ENCODE data around the gene BNC2. TPM values are rescaled to one million over a fixed set of nuclear protein-coding genes. Genes with fewer than 3 reads are reported as not detected.

Gene BNC2
- total RNA-seq, 2 experiments from 2014 or later, result not detected

- no peaks in the 10 kb centered on the region for H3K9me2 ChIP-seq (ENCODE audit: insufficient read depth, low read length)
- no peak overlapping the region for H3K4me2 ChIP-seq (ENCODE audit: low read length)
- BruUV-seq (replicated peaks), result no TSS peak
- no peak overlapping the region for H2AFZ ChIP-seq (ENCODE audit: low read length)
- DNase-seq (ENCODE audit: low spot score), result no peak
- TF ChIP-seq EZH2phosphoT487 (IDR thresholded peaks at IDR 0.05; ENCODE audit: borderline replicate concordance, low read depth, low read length), result no peak
- TF ChIP-seq, protein P1, sequence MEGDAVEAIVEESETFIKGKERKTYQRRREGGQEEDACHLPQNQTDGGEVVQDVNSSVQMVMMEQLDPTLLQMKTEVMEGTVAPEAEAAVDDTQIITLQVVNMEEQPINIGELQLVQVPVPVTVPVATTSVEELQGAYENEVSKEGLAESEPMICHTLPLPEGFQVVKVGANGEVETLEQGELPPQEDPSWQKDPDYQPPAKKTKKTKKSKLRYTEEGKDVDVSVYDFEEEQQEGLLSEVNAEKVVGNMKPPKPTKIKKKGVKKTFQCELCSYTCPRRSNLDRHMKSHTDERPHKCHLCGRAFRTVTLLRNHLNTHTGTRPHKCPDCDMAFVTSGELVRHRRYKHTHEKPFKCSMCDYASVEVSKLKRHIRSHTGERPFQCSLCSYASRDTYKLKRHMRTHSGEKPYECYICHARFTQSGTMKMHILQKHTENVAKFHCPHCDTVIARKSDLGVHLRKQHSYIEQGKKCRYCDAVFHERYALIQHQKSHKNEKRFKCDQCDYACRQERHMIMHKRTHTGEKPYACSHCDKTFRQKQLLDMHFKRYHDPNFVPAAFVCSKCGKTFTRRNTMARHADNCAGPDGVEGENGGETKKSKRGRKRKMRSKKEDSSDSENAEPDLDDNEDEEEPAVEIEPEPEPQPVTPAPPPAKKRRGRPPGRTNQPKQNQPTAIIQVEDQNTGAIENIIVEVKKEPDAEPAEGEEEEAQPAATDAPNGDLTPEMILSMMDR (conservative IDR thresholded peaks at IDR 0.05; ENCODE audit: low read length), result no peak
- POLR2A ChIA-PET, result interaction anchor here (0.7 kb wide), 1 partner anchor 12 kb away, joined by 3 read pairs; no protein-coding TSS in a partner anchor
- H3K4me3 ChIP-seq (ENCODE audit: low read depth, low read length, poor library complexity, severe bottlenecking), result no peak overlapping the region
- no peaks in the 10 kb centered on the region for H3K9me3 ChIP-seq (ENCODE audit: low read length)
- H3K36me3 ChIP-seq (ENCODE audit: insufficient read depth, low read length), result no peaks in the 10 kb centered on the region
- no peaks in the 10 kb centered on the region for H3K4me1 ChIP-seq (ENCODE audit: insufficient read depth, low read length, poor library complexity, severe bottlenecking)
- intact Hi-C loops (cut with micrococcal nuclease; ENCODE audit: unreplicated experiment), result no loop called here
- no peaks in the 10 kb centered on the region for H3K79me2 ChIP-seq (ENCODE audit: insufficient read depth, low read depth, low read length)
- CTCF ChIA-PET (ENCODE audit: unreplicated experiment), result no interaction called here
- H3K27ac ChIP-seq (ENCODE audit: low read depth, low read length, poor library complexity, severe bottlenecking), result no peak overlapping the region
- H4K20me1 ChIP-seq (ENCODE audit: insufficient read depth, low read length), result no peaks in the 10 kb centered on the region
These were observed 410.9 kb downstream of the BNC2 start for GRCh38 chr9:16459421-16460148.

DNA sequence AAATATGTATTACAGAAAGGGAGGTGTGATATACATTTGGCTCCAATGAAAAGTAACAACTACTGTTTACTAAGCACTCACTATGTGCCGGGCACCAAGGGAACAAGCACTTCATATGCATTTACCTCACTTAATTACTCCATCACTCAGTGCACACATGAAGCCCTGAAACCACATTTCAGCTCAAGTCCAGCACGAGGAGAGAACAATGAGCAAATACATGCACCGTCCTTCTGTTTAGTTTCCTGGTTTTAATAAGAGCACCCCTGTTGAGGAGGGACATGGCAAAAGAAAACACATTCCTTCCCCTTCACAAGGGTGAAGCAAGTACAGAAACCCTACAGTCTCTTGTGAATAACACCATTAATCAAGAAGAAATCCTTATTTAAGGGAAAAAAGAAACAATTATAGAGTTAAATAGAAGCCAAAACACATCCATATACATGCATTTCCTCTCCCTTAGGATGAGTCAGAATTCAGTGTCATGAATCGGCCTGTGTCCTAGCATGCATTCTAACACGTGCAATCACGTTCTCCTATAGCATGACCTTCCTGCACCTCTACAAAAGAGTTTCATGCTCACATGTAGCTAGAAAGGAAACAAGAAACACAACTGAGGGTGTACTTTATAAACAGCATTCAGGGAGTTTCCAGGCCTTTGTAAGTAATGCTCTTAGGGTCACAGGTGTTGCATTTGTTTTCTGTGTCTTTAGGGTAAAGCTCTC, 411.6 kb downstream of the BNC2 start:
- POLR2A ChIA-PET, result no interaction called here
- intact Hi-C loops (cut with micrococcal nuclease; ENCODE audit: unreplicated experiment), result no loop called here

More for the DNA sequence above, 411.6 kb downstream of the BNC2 start:
- no peaks in the 10 kb centered on the region for H3K9me2 ChIP-seq (ENCODE audit: insufficient read depth, low read length)
- TF ChIP-seq EZH2phosphoT487 (IDR thresholded peaks at IDR 0.05; ENCODE audit: borderline replicate concordance, low read depth, low read length), result no peak
- TF ChIP-seq, protein P1 (conservative IDR thresholded peaks at IDR 0.05; ENCODE audit: low read length), result no peak
- CTCF ChIA-PET (ENCODE audit: unreplicated experiment), result no interaction called here
- no peaks in the 10 kb centered on the region for H4K20me1 ChIP-seq (ENCODE audit: insufficient read depth, low read length)
- no peak overlapping the region for H3K4me3 ChIP-seq (ENCODE audit: low read depth, low read length, poor library complexity, severe bottlenecking)
- no peak overlapping the region for H2AFZ ChIP-seq (ENCODE audit: low read length)
- no peak overlapping the region for H3K4me2 ChIP-seq (ENCODE audit: low read length)
- H3K79me2 ChIP-seq (ENCODE audit: insufficient read depth, low read depth, low read length), result no peaks in the 10 kb centered on the region
- no peak for DNase-seq (ENCODE audit: low spot score)
- H3K27ac ChIP-seq (ENCODE audit: low read depth, low read length, poor library complexity, severe bottlenecking), result no peak overlapping the region
- no peaks in the 10 kb centered on the region for H3K9me3 ChIP-seq (ENCODE audit: low read length)
- BruUV-seq (replicated peaks), result no TSS peak
- no peaks in the 10 kb centered on the region for H3K4me1 ChIP-seq (ENCODE audit: insufficient read depth, low read length, poor library complexity, severe bottlenecking)
- H3K36me3 ChIP-seq (ENCODE audit: insufficient read depth, low read length), result no peaks in the 10 kb centered on the region

Data from OCI-LY7 (cell line).